NCI-H2107 treated with DMSO at 0.1 percent for 48 hours (cell line): ENCODE data around the gene NLGN4Y.

Experiments used
- DNase-seq: peaks from one replicate; lab custom pipeline; 2025; ENCODE audit not compliant: unreplicated experiment; lab: John Stamatoyannopoulos, UW

NLGN4Y gene

GRCh38 chrY:14644157-14644952, 120.0 kb downstream of the NLGN4Y start:
- no peak for DNase-seq

DNA sequence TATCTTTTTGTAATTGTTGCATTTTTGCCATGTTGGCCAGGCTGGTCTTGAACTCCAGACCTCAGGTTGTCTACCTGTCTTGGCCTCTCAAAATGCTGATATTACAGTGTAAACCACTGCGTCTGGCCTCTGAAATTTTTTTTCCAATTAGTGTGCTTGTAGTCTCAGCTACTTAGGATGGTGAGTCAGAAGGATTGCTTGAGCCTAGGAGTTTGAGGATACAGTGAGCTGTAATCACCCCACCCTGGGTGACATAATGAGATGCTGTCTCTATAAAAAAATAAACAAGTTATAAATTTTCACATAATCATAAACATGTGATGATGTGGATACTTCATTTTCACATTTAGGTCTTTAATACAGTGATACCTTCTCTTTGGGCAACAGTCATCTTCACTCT, 154.9 kb downstream of the NLGN4Y start:
- no peak for DNase-seq

- no peak for DNase-seq
Measured at GRCh38 chrY:14694543-14694942, 170.2 kb downstream of the NLGN4Y start.

- no peak for DNase-seq
Measured at GRCh38 chrY:14708158-14708557, 183.8 kb downstream of the NLGN4Y start.

DNA sequence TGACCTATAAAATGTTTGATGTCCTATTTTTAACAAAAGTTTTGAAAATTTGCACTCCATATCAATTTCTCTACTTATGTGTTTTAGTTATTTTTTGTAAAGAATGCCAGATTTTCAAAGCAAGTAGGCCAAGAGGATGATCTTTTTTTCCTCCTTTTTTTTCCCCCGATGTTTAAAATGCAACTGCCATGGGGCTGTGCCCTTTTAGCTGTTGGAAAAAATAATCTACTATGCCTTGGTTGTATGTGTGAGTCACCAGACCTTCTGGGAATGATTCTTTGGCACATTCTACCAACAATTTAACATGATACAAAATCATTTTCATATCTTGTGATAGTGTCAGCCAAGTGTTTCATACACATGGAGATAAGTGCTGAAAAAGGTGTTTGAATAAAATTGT, 217.3 kb downstream of the NLGN4Y start:
- DNase-seq, result no peak

DNA sequence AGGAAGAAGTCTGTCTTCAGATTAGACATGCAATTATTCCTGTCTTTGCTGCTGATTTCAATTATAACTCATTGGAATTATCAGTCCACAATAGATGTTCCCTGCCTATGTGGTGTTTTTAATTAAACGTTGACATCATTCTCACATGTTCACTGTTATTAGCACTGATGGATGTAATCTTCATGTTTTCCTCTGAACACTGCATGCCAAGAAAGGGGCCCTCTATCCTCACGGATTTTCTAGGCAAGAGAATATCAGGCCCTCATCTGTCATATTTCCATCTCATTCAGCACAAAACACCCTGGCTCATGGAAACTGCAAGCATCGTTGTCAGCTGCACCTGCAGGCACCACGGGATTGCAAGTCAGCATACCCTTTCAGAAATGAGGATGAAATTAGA, 224.0 kb downstream of the NLGN4Y start:
- no peak for DNase-seq

- no peak for DNase-seq
Measured at GRCh38 chrY:14755571-14755970, 231.2 kb downstream of the NLGN4Y start.

DNA sequence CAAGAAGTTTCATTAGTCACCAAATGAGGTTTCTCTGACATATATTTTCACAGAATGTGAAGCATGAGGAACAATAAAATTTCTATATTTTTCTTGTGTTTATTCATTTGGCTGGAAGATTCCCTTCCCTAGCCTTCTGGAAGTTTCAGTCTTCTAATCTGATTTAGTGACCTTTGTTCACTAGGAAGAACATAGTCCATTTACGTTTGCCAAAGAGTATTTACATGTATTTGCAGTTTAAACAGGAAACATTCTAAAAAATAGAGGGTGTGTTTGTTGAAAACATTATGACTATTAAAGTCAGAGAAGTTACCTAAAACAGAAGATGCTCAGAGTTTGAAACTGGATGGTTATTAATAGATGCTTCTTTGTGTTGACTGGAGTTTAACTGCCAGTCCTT, 238.6 kb downstream of the NLGN4Y start:
- no peak for DNase-seq

- DNase-seq, result no peak
Measured at GRCh38 chrY:14763600-14763999, 239.3 kb downstream of the NLGN4Y start.

- DNase-seq, result no peak
Measured at GRCh38 chrY:14778208-14778607, 253.9 kb downstream of the NLGN4Y start.

GRCh38 chrY:14793104-14793503, 268.8 kb downstream of the NLGN4Y start:
- DNase-seq, result no peak

GRCh38 chrY:14793674-14794073, 269.3 kb downstream of the NLGN4Y start:
- no peak for DNase-seq

DNA sequence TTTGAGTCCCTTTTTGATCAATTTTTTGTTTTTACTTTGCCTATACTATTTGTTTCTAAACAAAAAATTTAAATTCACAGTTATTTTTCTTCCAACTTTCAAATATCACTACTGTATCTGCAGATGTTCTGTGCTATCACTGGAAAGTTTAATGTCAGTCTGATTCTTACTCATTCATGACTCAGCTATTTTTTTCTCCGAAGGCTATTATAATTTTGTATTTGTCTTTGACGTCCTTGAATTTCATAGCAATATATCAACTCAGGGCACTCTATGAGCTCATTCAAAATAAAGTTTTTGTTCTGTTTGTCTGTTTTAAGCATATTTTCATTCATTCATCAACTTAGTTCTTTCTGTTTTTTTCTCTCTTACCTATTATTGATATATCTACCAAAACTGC, 273.7 kb downstream of the NLGN4Y start:
- DNase-seq, result no peak

GRCh38 chrY:14801096-14801495, 276.8 kb downstream of the NLGN4Y start:
- no peak for DNase-seq

GRCh38 chrY:14802125-14802524, 277.8 kb downstream of the NLGN4Y start:
- DNase-seq, result no peak

DNA sequence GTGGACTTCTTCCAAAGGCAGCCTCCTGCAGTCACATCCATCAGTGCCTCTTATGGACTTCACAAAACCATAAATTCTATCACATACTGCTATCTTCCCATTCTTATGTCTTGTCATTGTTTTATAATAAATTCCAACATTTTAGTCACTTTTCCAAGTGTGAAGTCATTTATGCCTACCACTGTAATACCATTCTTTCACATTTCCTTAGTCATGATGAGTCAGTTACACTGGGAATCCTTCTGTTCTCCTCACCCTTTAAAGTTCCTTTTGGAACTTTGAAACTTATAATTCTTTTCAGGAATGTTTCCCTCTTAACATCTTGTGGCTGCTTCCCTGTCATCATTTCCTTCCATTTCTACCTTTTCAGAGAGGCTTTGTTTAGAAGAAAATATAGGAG, 279.7 kb downstream of the NLGN4Y start:
- no peak for DNase-seq

DNA sequence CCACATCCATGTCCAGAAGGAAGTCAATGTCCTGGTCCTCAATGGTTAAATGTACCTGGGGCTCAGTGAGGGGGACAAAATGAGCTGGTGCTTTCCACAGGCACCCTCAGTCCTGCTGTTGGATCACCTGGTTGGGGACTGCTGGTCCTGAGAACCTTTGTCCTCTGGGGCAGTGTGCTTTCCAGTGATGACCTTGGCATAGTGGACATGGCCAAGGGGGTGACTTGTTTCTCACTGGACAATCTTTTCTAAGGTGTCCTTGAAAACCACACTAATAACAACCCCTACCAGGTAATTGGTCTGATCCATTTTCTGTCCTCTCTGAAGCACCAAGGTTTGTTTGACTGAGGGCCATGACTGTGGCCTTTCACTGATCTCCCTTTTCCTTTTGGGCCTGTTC, 294.1 kb downstream of the NLGN4Y start:
- DNase-seq, result no peak

DNA sequence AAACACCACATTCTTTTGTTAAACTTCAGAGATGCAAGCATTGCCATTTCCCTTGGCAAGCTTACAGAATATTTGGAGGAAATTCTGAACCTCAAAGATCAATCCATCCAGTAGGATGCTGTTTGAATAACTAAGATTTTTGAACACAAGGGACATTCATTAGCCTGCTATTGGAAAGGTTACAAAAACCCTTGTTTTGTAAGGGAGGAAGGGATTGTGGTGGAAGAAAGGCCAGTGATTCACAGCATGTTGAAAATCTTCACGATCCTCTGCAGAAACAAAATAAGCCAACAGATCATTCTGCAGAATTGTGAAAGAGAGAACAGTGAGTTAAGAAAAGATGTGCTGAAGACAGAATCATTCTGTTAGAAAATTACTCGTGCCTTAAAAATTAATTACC, 297.9 kb downstream of the NLGN4Y start:
- no peak for DNase-seq

DNA sequence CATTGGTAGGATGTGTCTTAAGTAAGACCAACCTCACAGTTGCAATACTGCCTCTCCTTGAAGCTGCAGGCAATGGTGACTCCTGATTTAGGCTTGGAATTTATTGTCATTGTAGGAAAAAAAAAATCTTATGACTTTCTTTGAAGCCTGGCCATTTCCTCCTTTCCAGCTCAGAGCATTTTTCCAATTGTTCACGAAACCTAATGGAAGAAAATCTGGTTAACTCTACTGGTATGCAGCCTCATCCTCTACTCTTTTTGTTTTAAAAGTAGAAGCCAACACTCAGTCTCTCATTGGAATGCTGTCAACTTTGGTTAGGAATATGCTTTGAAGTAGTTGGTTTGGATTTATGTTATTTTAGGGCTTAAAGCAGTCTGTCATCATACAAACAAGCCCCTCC, 298.6 kb downstream of the NLGN4Y start:
- no peak for DNase-seq

DNA sequence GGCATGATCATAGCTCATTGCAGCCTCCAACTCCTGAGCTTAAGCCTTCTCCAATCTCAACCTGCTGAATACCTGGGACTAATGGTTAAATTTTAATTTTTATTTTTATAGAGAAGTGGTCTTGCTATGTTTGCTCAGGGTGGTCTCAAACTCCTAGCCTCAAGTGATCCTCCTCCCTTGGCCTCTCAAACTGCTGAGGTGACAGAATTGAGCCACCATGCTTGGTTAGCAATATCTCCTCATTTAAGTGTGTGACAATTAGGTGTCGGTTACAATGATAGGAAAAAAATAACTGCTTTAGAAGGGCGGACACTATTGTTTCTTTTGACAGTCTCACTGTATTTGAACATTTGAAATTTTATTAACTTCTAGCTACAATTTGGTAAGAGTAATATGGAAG, 300.3 kb downstream of the NLGN4Y start:
- no peak for DNase-seq

DNA sequence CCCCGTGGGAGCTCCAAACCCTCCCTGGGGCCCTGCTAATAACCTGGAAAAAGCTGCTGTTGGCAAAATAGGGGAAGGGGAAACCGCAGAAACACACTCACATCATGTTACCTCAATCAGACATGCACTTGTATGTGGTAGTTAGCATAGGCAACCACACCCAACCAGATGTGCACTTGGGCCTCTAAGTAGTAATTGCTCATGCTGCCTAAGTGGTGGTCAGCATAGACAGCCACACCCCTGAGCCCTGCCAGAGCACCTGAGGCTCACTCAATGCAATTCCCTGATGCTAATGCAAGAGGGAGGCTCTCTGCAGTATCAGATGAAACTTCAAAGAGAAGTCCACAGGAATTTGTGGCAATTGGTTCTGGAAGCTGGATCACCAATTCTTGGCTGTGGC, 301.4 kb downstream of the NLGN4Y start:
- no peak for DNase-seq

GRCh38 chrY:14828531-14828930, 304.2 kb downstream of the NLGN4Y start:
- DNase-seq, result no peak

DNA sequence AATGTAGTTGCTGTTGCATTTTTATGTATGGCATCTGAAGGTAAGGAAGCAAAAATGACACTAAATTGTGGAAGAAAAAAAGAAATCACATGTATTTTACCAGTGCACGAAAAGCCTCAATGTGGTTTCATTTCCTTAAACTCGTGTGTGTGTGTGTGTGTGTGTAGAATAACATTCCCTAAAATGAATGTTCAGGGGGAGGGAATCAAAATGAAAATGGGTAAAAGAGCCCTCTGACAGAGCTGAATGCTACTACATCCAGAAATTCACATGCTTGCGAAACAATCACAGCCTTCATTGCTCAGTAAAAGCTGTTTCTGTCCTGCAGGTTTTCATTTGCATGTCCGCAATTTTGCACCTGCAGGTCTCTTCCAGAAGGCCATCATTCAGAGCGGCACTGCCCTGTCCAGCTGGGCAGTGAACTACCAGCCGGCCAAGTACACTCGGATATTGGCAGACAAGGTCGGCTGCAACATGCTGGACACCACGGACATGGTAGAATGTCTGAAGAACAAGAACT, 305.1 kb downstream of the NLGN4Y start:
- no peak for DNase-seq
